ENCODE results near the gene SMPD3.

SMPD3 gene

DNA sequence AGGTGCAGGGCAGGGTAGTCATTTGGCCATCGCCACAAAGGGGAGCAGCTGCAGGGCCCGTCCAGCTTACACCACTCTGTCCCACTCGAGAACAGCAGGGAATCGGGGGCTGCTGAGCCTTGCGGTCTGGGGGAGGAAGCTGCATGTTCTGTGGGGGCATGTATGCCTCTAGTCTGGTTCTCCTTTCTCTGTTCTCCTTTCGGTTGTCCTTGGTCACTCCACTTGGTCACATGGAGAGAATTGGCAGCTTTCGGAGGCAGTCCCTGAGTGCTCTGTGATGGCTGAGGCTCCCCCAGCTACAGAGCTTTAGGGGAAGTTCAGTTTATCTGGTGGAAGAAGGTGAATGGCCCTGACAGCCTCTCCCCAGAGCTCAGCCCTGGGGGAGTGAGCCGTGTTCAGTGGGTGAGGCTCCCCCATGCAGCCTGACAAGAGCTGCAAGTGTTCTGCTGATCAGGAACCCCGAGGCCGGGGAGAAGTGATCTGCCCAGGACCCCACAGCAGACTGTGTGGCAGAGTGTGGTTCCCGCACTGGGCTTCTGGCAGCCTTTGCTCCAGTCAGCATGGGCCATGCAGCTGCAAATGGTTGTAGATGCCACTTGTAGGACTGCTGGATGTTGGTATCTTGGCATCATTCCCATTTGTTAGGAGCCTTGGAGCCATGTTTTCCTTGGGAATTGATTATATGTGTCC, 22.3 kb upstream of the SMPD3 start:
- DNase-seq = peak; percentile 24

DNA sequence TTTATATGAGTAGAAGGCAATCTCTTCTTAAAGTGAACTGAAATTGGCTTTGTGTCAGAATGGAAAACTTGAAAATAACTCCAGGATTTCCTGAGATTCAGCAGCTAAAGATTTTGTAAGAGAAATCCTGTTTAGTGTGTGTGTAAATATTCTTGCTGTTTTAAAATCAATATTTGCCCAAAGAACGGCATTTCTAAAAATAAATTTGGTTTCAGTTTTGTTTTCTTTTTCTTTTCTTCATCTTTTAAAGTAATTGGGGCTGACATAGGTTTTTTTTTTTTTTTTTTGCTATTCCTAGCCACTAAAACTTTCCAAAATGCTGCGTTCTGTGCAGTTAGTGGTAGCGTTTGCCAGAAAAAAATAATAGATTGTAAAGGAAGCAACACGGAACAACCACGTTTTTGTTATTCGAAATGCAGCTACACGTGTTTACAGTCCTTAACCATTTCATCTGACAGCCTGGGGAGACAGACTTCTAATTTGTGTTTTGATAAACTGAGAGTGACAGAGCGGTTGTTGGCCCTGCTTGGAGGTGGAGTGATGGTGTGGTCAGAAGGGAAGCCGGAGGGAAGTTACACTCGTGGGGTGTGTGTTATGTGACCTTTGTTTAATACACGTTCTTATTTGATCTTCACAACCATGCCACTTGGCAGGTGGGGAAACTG, 21.6 kb upstream of the SMPD3 start:
- DNase-seq = peak; percentile 16

DNA sequence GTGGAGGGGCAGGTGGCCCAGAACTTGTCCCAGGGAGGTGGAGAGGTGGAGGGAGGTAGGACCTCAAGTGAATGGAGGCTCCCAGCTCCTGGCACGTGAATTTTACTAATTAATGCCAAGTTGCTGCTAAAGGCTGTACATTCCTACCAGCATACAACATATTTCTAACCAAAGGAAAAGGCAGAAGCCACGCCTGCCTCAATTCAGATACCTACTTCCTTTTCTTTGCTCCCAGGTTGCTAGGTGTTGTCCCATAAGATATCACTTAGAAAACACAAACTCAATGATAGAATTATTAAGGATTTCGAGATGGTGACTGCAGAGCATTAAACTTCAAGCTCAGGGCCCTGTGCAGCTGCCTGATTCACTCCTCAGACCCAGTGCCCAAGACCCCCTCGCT, 20.5 kb upstream of the SMPD3 start:
- DNase-seq = no peak

DNA sequence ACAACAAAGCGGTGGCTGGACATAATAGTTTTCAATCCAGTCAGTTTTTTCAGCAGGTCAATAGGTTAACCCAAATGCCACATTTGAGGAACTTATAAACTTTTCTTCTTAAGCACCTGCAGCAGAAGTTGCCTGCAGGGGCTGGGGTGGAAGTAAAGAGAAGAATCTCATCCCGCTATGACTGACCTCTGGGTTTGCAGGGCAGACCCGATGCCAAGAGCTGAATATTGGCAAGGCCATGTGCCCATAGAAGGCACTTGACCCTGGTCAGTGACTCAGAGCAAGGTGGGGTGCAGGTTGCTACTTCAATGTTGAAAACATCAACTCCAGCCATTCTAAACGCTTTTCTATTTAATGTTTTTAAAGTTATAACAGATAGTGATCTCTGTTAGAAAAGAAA, 17.9 kb upstream of the SMPD3 start:
- no peak for DNase-seq

DNA sequence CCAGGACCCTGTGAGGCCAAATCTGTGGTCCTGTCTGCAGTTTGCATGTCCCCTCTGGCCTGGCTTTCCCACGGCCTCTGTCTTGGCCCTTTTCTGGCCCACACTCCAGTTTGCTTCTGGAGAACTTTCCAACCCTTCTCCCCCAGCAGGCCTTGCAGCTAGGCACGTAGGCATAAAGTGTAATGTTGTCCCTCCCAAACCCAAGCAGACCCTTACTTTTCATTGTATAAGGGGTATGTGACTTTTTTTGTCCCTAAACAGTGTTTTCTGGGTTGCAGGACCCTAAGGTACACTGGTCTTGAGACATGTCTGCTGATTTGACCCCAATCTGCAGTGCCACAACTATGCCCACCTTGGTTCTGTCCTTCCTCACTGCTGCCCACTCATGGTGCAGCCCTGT, 15.6 kb upstream of the SMPD3 start:
- DNase-seq = no peak

DNA sequence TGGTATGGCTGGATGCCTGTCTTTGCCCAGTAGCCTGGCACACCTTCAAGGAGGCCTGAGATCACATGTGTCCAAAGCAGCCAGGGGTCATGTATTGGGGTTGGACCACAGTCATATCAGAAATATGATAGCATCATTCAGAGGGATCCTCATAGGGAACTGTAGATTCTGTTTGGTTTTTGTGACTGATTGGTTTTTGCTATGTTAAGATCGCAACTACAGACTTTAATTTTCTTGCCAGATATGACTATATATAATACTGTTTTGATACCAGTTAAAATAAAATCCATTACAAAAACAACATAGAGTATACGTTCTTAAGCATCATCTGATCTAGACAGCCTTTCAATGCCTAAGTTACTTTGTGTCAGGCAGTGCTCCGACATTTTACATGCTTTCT, 11.8 kb upstream of the SMPD3 start:
- no peak for DNase-seq

DNA sequence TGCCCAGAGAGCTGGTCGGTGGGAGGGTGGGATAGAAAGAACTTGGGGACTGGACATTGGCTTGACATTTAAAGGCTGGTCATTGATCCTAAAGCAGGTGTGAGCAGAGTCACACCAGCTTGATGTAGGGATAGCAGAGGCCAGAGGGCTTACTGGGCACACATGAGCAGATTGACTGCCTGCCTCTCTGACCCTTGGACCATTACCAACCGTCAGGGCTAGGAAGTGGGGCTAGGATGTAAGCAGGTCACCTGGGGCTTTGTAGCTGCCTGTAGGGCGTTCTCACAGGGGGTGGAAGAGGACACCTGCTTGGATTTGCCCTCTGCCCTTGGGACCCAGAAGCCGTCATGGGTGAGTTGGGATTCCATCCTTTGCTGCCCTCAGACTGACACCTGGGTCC, 11.1 kb upstream of the SMPD3 start:
- DNase-seq = no peak

DNA sequence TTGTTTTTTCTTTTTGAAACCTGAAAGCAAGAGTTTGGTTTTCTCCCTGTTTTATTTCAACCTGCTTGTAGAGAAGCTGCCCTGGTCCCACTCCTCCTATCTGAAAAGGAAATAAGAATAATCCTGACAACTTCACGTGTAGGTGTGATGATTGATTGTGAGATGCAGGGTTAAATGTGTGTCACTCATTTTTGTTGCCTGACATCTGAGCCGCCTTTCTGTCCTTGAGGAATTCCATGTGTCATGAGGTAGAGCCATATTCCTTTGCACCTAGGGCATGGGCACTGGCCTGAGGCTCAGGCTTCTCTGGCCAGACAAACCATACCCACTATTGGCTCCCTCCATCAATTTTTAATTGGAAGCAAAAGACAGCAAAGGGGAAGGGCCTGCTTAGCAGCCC, 10.2 kb upstream of the SMPD3 start:
- DNase-seq = no peak

DNA sequence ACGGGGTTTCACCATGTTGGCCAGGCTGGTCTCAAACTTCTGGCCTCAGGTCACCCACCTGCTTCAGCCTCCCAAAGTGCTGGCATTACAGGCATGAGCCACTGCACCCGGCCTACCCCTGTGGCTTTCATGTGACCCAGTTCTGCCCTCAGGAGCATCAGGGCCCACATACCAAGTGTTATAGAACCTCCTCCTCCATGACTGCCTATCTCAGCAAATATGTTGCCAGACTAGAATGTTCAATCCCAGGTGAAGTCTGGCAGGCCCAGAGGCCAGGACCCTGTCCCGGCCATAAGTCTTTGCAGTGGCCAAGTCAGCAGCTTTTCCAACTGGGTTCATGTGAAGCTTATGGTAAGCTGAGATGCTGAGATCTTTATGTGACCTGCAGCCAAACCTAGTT, 9.8 kb upstream of the SMPD3 start:
- DNase-seq = no peak

DNA sequence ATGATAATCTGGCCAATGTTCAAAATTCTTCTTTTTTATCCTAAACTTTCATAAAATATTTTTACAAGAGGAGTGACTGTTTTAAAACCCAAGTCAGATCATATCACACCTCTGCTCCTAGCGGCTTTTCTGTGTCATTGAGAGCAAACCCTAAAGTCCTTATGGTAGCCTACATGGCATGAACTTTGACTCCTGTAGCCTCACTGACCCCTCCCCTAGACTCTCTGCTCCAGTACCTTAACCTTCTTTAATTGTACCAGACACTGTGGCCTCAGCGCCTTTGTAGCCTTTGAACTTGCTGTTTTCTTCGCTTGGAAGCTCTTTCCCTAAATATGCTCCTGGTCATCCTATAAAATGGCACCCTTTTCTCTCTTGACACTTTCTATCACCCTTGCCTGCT, 7.3 kb upstream of the SMPD3 start:
- no peak for DNase-seq

DNA sequence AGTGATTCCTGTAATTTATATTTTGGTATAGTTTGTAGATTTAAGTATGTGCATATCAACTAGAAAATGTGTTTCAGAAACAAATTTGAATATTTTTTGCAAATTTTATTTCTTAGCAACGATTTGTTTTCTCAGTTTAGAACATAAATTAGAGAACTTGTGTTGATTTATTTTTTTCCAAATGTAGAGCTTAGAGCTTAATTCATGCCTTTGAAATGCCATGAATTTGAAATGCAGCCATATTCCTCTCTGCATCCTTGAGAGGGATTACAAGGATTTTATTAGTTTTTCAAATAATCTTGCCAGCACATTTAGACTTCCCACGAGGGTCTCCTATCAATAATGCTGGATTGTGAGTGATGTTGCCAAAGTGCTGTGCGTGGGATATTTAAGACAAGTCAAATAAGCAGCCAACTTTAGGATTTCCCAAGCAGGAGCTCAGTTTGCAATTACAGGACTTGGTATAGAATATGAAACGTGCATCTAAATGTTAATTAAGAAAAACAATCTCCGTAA, 6.7 kb upstream of the SMPD3 start:
- no peak for DNase-seq

DNA sequence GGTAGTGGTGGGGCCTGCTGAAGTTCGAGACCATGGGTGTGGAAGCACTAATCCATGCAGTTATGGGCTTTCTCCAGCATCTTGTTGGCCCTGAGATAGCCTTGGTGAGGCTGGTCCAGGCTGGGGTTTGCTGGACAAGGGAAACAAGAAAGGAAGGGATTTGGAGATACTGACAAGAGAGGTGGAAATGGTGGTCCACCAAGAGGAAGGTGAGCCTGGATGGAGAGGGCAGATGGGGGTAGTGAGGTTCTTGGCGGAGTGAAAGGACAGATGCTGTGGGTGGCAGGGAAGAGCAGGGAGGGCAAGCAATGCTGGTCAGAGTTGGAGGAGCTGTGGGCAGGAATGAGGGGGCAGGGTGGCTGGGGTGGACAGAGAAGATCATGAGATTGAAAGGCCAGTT, 5.5 kb upstream of the SMPD3 start:
- no peak for DNase-seq

DNA sequence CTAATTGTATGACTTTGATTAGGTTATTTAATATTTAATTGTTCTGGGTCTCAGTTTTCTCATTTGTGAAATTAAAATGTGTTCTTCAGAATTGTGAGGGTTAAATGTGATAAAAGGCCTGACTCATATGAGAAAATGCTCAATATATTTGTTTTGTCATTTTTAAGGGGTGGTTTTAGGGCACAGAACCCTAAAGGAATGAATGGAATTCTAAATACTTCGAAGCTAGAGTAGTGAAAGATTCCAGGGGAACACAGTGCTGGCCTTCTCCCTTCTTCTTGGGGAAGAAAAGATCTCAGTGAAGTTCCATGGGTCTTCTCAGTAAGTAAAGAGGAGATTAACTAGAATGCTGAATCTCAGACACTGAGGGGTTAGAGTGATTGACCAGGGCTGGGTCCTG, 3.9 kb upstream of the SMPD3 start:
- no peak for DNase-seq

DNA sequence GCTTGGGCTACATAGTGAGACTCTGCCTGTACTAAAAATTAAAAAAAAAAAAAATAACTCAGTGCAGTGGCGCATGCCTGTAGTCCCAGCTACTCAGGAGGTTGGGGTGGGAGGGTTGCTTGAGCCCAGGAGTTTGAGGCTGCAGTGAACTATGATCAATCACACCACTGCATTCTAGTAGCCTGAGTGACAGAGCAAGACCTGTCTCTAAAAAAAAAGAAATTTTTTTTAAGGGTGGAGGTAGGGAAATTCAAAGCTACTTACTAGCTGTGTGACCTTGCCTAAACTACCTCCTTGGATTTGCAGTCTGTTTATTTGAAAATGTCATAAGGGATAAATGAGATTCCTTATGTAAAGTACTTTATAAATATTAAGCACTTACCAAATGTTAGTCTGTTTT, 3.4 kb upstream of the SMPD3 start:
- no peak for DNase-seq

DNA sequence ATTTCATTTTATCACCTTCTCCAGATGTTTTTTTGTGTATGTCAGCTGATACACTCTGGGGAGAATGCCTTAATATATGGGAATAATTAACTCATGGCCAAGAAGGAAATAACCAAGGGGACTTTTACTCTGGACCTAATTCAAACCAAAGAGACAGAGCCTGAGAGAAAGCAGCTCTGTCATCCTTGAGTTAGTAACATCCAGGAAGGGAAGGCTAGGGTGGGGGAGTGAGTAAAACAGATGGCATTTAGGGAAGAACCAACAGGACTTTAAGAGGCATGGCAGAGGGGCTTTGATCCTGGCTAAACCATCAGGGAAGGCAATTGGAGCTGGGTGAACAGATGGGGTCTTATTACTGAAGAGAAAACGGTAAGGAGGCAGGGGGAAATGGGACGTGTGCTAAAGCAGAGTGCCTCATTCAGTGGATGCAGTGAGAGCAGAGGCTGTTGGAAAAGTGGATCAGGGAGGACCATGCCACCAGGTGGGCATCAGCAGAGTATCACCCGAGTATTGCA, 2.5 kb upstream of the SMPD3 start:
- DNase-seq = no peak

DNA sequence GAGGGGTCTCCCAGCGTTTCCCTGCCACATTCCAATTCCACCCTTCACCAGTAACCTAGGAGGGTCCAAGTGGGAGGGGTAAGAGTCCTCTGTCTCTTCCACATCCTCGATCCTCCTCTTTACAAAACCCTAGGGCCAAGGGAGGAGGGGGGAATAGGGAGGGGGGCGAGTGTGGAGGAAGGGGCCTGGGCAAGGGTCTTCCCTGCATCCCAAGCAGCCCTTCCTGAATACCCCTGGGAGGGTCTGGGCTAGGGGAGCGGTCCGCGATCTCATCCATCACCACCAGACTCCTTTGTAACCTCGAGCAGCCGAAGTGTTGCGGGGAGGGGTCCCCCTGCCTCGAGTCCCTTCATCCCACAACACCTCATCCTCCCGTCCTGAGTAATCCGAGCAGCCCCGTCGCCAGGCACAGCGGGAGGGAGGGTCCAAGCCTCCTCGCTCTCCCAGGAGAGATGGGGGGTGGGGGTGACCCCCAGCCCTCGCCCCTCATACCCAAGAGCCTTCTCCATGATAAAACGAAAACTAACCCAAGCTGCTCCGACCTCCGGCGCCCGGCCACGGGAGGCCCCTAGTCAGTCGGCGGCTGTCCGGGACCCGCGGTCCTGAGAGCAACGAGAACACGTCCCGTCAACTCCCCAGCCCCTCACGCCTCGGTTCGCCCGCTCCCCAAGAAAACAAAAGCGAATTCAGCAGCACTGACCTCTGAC, 502 bp downstream of the SMPD3 start:
- DNase-seq = no peak

DNA sequence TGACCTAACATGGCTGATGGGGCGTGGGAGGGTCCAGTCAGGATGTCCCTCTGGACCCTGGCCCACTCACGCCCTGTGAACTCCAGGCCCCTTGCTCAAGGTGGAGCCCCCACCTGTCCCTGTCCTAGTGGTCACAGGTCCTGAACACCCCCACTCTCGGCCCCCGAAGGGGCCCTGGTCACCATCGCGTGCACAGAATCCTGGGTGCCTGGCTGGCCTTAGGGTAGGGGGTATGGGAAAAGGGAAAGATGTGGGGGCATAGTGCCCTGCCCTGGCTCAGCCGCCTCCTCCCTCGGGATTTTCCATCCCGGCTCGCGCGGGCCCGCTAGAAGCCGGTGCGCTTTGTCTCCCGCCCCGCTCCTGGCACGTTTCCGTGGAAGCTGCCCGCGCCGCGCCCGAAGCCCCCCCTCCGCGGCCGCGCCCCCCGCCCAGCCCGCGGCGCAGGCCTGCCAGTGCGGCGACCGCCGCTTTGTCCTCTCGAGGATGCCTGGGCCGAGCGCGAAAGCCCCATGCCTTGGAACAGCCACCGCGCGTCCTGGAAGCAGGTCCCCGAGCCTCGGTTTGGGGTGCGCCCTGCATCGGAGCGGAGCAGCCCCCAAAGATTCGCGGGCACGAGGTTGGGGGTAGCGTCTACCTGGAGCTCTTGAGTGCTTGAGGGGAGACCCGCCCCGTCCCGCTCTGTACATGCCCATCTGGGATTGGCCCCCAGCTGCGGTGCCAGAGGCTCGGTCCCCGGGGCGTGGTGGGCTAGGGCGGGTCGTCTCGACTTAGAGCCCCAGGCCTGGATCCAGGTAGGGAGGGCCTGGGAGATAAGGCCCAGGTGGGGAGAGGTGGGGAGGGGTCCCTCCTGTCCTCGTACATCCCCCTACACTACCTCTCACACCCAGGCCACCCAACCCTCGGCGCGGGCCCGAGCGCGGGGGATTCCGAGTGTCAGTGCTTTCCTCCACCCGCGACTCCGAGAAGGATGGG, 1.3 kb downstream of the SMPD3 start:
- DNase-seq = no peak

DNA sequence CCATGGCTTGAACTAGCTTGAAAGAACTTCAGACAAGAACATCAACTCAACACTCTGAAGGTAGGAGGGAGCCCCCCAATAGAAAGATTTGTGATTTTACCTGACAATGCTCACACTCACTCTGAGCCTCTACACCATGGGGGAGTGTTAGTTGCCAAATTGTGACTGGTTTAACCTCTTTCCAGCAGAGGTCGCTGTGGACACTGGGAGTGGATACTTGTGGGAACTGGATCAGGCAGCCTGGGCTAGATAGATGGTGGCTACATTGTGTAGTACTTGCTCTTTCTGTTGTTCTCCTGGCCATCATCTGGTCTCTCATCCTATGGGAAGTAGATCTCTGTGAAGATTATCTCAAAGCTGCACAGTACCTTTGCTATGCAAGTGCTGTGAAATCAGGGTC, 2.9 kb downstream of the SMPD3 start:
- peak; percentile 41 for DNase-seq

DNA sequence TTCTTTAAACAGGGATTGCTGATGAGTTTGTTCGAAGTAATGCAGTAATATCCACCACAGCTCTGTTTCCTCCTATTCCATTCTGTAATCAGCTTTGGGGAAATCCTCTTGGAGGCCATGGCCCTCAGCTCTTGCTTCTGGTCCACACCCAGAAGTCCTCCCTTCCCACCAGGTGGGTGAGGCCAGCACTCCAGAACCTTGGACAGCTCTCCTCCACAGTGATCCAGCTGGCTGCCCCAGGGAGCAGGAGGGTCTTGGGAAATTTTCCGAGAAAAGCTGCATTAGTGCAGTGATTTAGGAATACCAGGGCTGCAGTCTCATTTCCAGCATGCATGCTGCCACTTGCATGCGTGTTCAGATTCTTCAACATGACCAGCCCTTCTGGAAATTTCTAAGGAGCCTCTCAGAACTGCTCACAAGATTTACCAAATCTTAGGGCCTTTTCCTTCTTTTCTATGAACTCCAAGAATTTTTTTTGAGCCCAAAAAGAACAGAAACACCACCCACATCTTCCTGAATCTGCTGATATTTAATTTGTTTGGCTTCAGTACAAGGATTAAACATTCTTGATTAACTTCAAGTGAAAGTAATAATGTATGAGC, 4.2 kb downstream of the SMPD3 start:
- peak; percentile 19 for DNase-seq

DNA sequence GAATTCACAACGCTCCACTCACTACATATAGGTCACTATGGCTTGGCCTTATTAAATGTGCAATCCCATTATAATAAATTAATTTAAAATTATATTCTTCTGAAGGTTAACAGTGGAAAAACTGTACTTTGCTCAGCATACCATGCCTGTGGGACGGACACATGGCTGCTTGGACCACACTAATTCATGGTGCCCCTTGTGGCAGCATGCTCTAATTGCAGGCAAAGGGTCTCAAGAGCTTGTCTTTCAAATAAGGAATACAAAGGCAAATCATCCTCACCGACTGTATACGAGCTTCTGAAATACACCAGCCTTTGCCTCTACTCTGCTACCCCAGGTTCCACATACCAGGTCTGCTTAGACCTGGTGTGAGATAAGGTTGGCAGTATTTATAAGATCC, 11.7 kb downstream of the SMPD3 start:
- no peak for DNase-seq

DNA sequence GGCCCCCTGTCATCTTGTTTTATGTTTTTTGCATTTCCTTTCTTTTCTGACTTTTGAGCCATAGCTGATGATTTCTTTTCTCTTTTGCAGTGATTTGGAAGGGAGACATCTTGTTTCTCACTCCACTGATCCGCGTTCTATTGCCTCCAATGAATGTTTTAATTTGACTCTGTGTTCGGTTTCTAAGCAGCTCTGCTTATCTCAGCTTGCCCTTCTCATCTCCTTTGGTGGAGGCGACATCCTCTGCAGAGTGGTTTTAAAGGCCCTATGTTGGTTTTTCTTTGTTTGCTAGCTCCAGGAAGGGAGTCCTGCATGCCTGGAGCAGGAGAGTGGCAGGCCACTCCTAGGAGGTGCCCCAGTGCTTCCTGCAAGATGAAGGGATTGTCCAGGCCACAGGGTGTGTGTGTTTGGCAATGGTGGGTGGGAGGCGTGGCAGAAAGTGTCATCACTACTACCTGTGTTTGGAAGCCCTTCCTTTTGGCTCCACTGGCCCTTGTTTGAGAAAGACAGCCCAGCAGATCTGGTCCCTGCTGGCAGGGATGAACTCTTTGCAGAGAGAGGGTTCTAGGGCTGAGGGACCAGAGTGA, 13.6 kb downstream of the SMPD3 start:
- no peak for DNase-seq

DNA sequence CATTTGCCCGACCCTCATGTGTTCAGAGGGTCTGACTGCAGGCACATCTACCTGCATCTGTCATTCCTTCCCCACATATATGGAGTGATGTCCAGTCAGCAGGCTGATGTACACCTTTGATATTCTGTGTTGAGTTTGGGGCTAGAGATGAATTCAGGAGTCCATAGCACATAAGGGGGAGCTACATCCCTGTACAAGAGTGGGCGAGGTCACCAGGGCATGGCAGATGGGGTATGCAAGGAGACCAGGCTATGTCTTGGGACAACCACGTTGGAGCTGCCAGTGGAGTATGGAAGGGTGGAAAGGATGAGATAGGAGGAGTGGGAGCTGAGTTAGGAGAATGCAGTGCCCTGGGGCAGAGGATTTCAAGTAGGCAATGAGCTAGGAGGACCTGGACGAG, 15.0 kb downstream of the SMPD3 start:
- DNase-seq = no peak
